Naive B cell (primary cell): ENCODE results near the gene TERB1. TPM values are rescaled to one million over a fixed set of nuclear protein-coding genes. Genes with fewer than 3 reads are reported as not detected.
A peak's percentile ranks its signal among the peaks of the same experiment; 100 is the strongest.

ENCODE experiments used
- ATAC-seq, 2 donors: fragments of 150-1000 bp; cut with Tn5 transposase; 2 replicates each; pipeline ENCODE4 v1.10.0; 2021; ENCODE audit warnings: low read depth in 2 of 2, mild to moderate bottlenecking in 2 of 2, moderate library complexity in 2 of 2
- DNase-seq: peaks from one replicate; pipeline ENCODE4 v3.0.0; 2022
- H3K27ac Mint-ChIP-seq, 6 donors: one replicate each; pipeline ENCODE4 v1.8.0; 2020 to 2022; ENCODE audit warnings: mild to moderate bottlenecking in 6 of 6, mixed read lengths in 6 of 6, moderate library complexity in 5 of 6, inconsistent platforms in 2 of 6
- H3K27me3 Mint-ChIP-seq, 3 donors: one replicate each; pipeline ENCODE4 v1.8.0; 2021 to 2022; ENCODE audit warnings: mixed read lengths in 3 of 3, mild to moderate bottlenecking in 1 of 3
- H3K36me3 Mint-ChIP-seq, 2 donors: one replicate each; pipeline ENCODE4 v1.8.0; 2020 to 2022; ENCODE audit warnings: mixed read lengths in 2 of 2, inconsistent platforms in 1 of 2, mild to moderate bottlenecking in 1 of 2
- H3K4me1 Mint-ChIP-seq, 3 donors: one replicate each; pipeline ENCODE4 v1.8.0; 2020 to 2022; ENCODE audit warnings: mixed read lengths in 3 of 3, inconsistent platforms in 1 of 3, mild to moderate bottlenecking in 1 of 3, moderate library complexity in 1 of 3
- H3K4me3 Mint-ChIP-seq, 8 donors: one replicate each; pipeline ENCODE4 v1.8.0; 2020 to 2022; ENCODE audit warnings: mild to moderate bottlenecking in 8 of 8, mixed read lengths in 8 of 8, moderate library complexity in 8 of 8, inconsistent platforms in 2 of 8
- H3K9me3 Mint-ChIP-seq, 7 donors: one replicate each; pipeline ENCODE4 v1.8.0; 2020 to 2022; ENCODE audit warnings: mixed read lengths in 7 of 7, mild to moderate bottlenecking in 5 of 7, inconsistent platforms in 2 of 7, moderate library complexity in 1 of 7
- polyA plus RNA-seq, 6 donors: library from polyadenylated mRNA; unstranded; fragments of 300-500 nt; fragmentation: Illumina TruSeq; gene quantifications; one replicate each; pipeline ENCODE4 v1.2.3, GENCODE V29; 2021; ENCODE audit warnings: low read depth in 6 of 6

TERB1 gene
- polyA plus RNA-seq, 6 donors from 2014 or later: not detected

- no peaks in the 10 kb centered on the region for H3K9me3 Mint-ChIP-seq
- ATAC-seq: no peak
- H3K4me3 Mint-ChIP-seq: peak overlapping the region; percentile 80 to 91 (median 84)
Measured at GRCh38 chr16:66751992-66752322, 49.4 kb downstream of the TERB1 start.

DNA sequence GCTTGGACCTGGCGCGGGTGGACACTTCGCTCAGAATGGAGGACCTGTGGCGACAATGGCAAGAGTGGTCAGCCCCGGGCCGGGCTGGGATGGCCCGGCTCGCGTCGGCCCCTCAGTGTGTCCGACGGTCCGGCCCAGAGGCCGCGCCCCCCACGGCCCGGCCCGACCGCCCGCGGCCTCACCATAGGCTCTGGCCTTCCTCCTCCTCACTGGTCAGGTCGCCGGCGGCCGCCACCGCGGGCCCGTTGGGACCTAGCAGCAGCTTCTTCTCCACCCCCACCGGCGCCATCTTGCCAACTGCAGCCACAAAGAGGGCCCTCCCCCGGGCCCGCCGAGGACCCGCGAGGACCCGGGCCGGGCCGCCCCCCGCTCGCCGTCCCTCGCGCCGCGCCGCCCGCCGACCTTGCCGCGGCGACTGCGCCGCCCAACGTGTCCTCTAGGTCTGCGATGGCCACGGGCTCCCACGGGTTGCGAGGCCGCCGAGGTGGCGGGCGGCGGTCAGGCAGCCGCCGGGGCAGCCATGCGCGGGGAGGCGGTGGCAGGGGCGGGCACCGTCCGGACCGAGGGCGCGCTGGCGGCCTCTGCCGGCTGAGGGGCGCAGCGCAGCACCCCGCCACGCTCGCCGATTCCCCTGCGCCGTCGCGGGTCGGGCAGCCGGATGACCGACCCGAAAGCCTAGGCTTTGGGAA lies 49.9 kb downstream of the TERB1 start, which contains the start of gene DYNC1LI2:
TSS of gene DYNC1LI2 (minus strand) at position 307 of the 689 bp plus-strand sequence. CDS start at position 289, 18 bp downstream.
- Mint-ChIP-seq H3K27ac (peak within 1 kb of the TSS; percentile 64 to 98 (median 91)), H3K27me3 (peaks cover 13 to 18% (median 15%) of the 10 kb centered on the region in 3 donors), H3K4me1 (peaks cover 31 to 40% (median 34%) of the 10 kb centered on the region in 3 donors), H3K4me3 (peak within 1 kb of the TSS; percentile 86 to 99 (median 88)), H3K36me3 (no peaks in the 10 kb centered on the region), H3K9me3 (no peaks in the 10 kb centered on the region)
- DNase-seq (peak; percentile 84), ATAC-seq (peak; percentile 91 to 92)

More at GRCh38 chr16:66751992-66752322, 49.4 kb downstream of the TERB1 start:
- no peak for DNase-seq
- peaks cover 13 to 18% (median 15%) of the 10 kb centered on the region in 3 donors for H3K27me3 Mint-ChIP-seq
- peak overlapping the region; percentile 64 to 91 (median 87) for H3K27ac Mint-ChIP-seq
- peaks cover 31 to 38% (median 34%) of the 10 kb centered on the region in 3 donors for H3K4me1 Mint-ChIP-seq
- no peaks in the 10 kb centered on the region for H3K36me3 Mint-ChIP-seq

GRCh38 chr16:66751053-66751302 lies 50.4 kb downstream of the TERB1 start:
- H3K27ac Mint-ChIP-seq: peak overlapping the region; percentile 13 to 96 (median 88)

GRCh38 chr16:66750279-66751052 lies 50.9 kb downstream of the TERB1 start:
- no peak for DNase-seq
- peaks cover 13 to 18% (median 15%) of the 10 kb centered on the region in 3 donors for H3K27me3 Mint-ChIP-seq
- peaks cover 34 to 40% (median 39%) of the 10 kb centered on the region in 3 donors for H3K4me1 Mint-ChIP-seq
- no peaks in the 10 kb centered on the region for H3K9me3 Mint-ChIP-seq
- peak overlapping the region; percentile 61 to 96 (median 88) for H3K27ac Mint-ChIP-seq
- peak overlapping the region; percentile 86 to 99 (median 88) for H3K4me3 Mint-ChIP-seq
- ATAC-seq: no peak
- no peaks in the 10 kb centered on the region for H3K36me3 Mint-ChIP-seq

More at GRCh38 chr16:66751053-66751302, 50.4 kb downstream of the TERB1 start:
- Mint-ChIP-seq H3K9me3 (no peaks in the 10 kb centered on the region), H3K36me3 (no peaks in the 10 kb centered on the region), H3K4me3 (peak overlapping the region; percentile 86 to 99 (median 88)), H3K4me1 (peaks cover 33 to 40% (median 38%) of the 10 kb centered on the region in 3 donors), H3K27me3 (peaks cover 13 to 18% (median 15%) of the 10 kb centered on the region in 3 donors)
- DNase-seq (no peak), ATAC-seq (peak in 1 of 2 donors; percentile 1)

DNA sequence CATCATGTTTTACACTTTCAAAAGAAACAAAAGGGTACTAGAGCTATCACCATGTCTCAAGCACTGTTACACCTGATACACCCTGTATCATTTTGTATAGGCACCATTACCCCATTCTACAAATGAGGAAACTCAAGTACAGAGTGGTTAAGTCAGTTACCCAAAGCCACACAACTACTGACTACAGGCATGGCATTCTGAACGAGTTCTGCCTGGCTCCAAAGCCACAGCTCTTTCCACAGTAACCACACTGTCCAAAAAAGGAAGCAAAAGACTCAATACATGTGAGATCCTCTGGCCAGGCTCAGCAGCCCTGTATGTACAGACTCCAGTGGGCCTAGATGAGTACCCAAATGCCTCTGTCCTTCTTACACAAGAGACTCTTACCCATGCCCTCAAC lies 54.7 kb downstream of the TERB1 start:
- no peak for DNase-seq

GRCh38 chr16:66746048-66746447 lies 55.3 kb downstream of the TERB1 start:
- H3K27ac Mint-ChIP-seq: peak overlapping the region in 1 of 6 donors; percentile 41
- H3K4me1 Mint-ChIP-seq: peaks cover 27 to 34% (median 31%) of the 10 kb centered on the region in 3 donors
- DNase-seq: no peak
- no peaks in the 10 kb centered on the region for H3K9me3 Mint-ChIP-seq
- no peaks in the 10 kb centered on the region for H3K27me3 Mint-ChIP-seq
- ATAC-seq: no peak
- no peaks in the 10 kb centered on the region for H3K36me3 Mint-ChIP-seq
- H3K4me3 Mint-ChIP-seq: peak overlapping the region in 1 of 8 donors; percentile 13

More for the DNA sequence above, 54.7 kb downstream of the TERB1 start:
- H3K27ac Mint-ChIP-seq: peak overlapping the region in 1 of 6 donors; percentile 78
- H3K4me1 Mint-ChIP-seq: peaks cover 27 to 34% (median 32%) of the 10 kb centered on the region in 3 donors
- H3K27me3 Mint-ChIP-seq: no peaks in the 10 kb centered on the region
- no peaks in the 10 kb centered on the region for H3K36me3 Mint-ChIP-seq
- H3K4me3 Mint-ChIP-seq: no peak overlapping the region
- no peaks in the 10 kb centered on the region for H3K9me3 Mint-ChIP-seq
- no peak for ATAC-seq

GRCh38 chr16:66741950-66742808 lies 59.2 kb downstream of the TERB1 start:
- Mint-ChIP-seq H3K27me3 (no peaks in the 10 kb centered on the region), H3K27ac (peak overlapping the region in 2 of 6 donors; percentile 46 to 47), H3K36me3 (peaks cover 0 to 10% of the 10 kb centered on the region in 2 donors), H3K9me3 (no peaks in the 10 kb centered on the region), H3K4me3 (peak overlapping the region in 1 of 8 donors; percentile 66), H3K4me1 (peaks cover 12 to 18% (median 17%) of the 10 kb centered on the region in 3 donors)
- ATAC-seq (no peak), DNase-seq (no peak)

- DNase-seq: no peak
- Mint-ChIP-seq H3K27me3 (no peaks in the 10 kb centered on the region), H3K9me3 (no peaks in the 10 kb centered on the region), H3K4me1 (peaks cover 12 to 17% (median 13%) of the 10 kb centered on the region in 3 donors), H3K36me3 (peaks cover 0 to 10% of the 10 kb centered on the region in 2 donors), H3K27ac (no peak overlapping the region), H3K4me3 (no peak overlapping the region)
- no peak for ATAC-seq
Measured at GRCh38 chr16:66741169-66741900, 60.0 kb downstream of the TERB1 start.

DNA sequence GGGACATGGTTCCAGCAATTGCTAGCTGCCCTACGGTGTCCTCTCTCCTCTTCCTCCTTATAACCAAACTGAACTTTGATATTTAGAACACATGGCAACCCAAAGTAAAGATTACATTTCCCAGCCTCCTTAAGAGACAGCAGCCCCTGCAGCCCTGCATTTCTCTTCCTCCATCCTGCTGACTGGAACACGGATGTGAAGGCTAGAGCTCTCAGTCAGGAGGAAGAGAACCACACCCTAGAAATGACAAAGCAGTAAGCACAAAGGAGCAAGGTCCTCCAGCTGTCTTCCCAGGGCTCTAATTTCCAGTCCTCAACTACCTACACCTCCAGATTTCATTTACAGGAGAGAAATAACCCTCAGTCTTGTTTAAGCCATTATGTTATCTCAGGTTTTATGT lies 60.9 kb downstream of the TERB1 start:
- H3K4me3 Mint-ChIP-seq: no peak overlapping the region
- no peak overlapping the region for H3K27ac Mint-ChIP-seq

GRCh38 chr16:66740010-66740409 lies 61.4 kb downstream of the TERB1 start:
- H3K9me3 Mint-ChIP-seq: no peaks in the 10 kb centered on the region
- peaks cover 9 to 13% (median 12%) of the 10 kb centered on the region in 3 donors for H3K4me1 Mint-ChIP-seq
- H3K36me3 Mint-ChIP-seq: peaks cover 0 to 14% of the 10 kb centered on the region in 2 donors
- no peak for DNase-seq
- ATAC-seq: peak in 1 of 2 donors; percentile 34
- peak overlapping the region in 1 of 6 donors; percentile 74 for H3K27ac Mint-ChIP-seq
- no peak overlapping the region for H3K4me3 Mint-ChIP-seq
- H3K27me3 Mint-ChIP-seq: no peaks in the 10 kb centered on the region

More for the DNA sequence above, 60.9 kb downstream of the TERB1 start:
- Mint-ChIP-seq H3K36me3 (peaks cover 0 to 14% of the 10 kb centered on the region in 2 donors), H3K9me3 (no peaks in the 10 kb centered on the region), H3K4me1 (peaks cover 9 to 13% (median 12%) of the 10 kb centered on the region in 3 donors), H3K27me3 (no peaks in the 10 kb centered on the region)
- ATAC-seq: no peak
- DNase-seq: no peak

DNA sequence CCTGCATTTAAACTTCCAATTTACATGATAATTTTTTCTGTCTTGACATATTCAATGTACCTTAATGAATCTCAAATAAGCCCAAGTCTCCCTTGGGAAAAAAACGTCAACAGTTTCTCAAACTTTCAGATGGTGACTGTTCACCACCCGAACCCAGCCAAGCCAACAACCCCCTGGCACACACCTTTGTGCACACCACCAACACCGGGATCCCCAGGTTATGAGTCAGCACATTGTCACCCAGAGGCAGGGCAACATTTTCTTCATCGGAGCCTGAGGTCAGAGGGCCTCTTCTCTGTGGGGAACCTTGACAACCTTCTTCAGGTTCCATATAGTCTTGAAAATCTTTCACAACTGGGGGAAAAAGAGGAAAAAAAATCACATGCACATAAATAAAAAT lies 65.5 kb downstream of the TERB1 start:
- H3K4me3 Mint-ChIP-seq: no peak overlapping the region
- H3K27me3 Mint-ChIP-seq: no peaks in the 10 kb centered on the region
- no peaks in the 10 kb centered on the region for H3K9me3 Mint-ChIP-seq
- H3K36me3 Mint-ChIP-seq: peaks cover 0 to 37% of the 10 kb centered on the region in 2 donors
- DNase-seq (no peak), ATAC-seq (no peak)
- H3K4me1 Mint-ChIP-seq: peaks cover 9 to 11% (median 11%) of the 10 kb centered on the region in 3 donors
- H3K27ac Mint-ChIP-seq: peak overlapping the region in 1 of 6 donors; percentile 32

GRCh38 chr16:66731101-66731500 lies 70.3 kb downstream of the TERB1 start:
- Mint-ChIP-seq H3K9me3 (no peaks in the 10 kb centered on the region), H3K27ac (peak overlapping the region in 1 of 6 donors; percentile 60), H3K27me3 (no peaks in the 10 kb centered on the region), H3K36me3 (peaks cover 0 to 33% of the 10 kb centered on the region in 2 donors), H3K4me3 (no peak overlapping the region), H3K4me1 (peaks cover 4 to 6% (median 5%) of the 10 kb centered on the region in 3 donors)
- ATAC-seq (no peak), DNase-seq (no peak)
